Skeletal muscle satellite cell (primary cell): ENCODE measurements around the gene AQP9. TPM values are rescaled to one million over a fixed set of nuclear protein-coding genes. Genes with fewer than 3 reads are reported as not detected.

ENCODE experiments used
- H3K27me3 ChIP-seq: 2 replicates; pipeline ENCODE4 v1.7.0; 2013; ENCODE audit warnings: low read length; ENCODE audit not compliant: control insufficient read depth, insufficient read depth
- H3K36me3 ChIP-seq: 2 replicates; pipeline ENCODE4 v1.7.0; 2013; ENCODE audit warnings: mild to moderate bottlenecking, control low read depth, low read length; ENCODE audit not compliant: insufficient read depth
- H3K4me1 ChIP-seq: 2 replicates; pipeline ENCODE4 v1.7.0; 2013; ENCODE audit warnings: low read length; ENCODE audit not compliant: control insufficient read depth, insufficient read depth
- H3K4me2 ChIP-seq: 2 replicates; pipeline ENCODE4 v1.7.0; 2013; ENCODE audit warnings: mild to moderate bottlenecking, low read length
- H3K4me3 ChIP-seq: 2 replicates; pipeline ENCODE4 v1.7.0; 2013; ENCODE audit warnings: low read length
- H3K9ac ChIP-seq: 2 replicates; pipeline ENCODE4 v1.7.0; 2013; ENCODE audit warnings: mild to moderate bottlenecking, low read depth, low read length, moderate library complexity
- H3K9me3 ChIP-seq: replicated peaks from 2 replicates; pipeline ENCODE4 v1.7.0; 2013; ENCODE audit warnings: mild to moderate bottlenecking, control low read depth, low read length
- small RNA-seq: library from RNA; depleted of rRNA; stranded (forward); fragments of <200 nt; gene quantifications from one replicate; pipeline ENCODE3, GENCODE V24; 2012

The AQP9 gene

GRCh38 chr15:58232281-58233065 lies 94.3 kb downstream of the AQP9 start:
- no peak overlapping the region for H3K4me2 ChIP-seq
- peaks cover 8% of the 10 kb centered on the region for H3K4me1 ChIP-seq
- no peaks in the 10 kb centered on the region for H3K27me3 ChIP-seq
- no peak overlapping the region for H3K9ac ChIP-seq
- no peaks in the 10 kb centered on the region for H3K9me3 ChIP-seq
- H3K4me3 ChIP-seq, result no peak overlapping the region
- no peaks in the 10 kb centered on the region for H3K36me3 ChIP-seq

GRCh38 chr15:58233341-58233740 lies 95.2 kb downstream of the AQP9 start:
- Histone ChIP-seq H3K36me3 (no peaks in the 10 kb centered on the region), H3K9ac (no peak overlapping the region), H3K4me1 (peaks cover 7% of the 10 kb centered on the region), H3K4me2 (no peak overlapping the region), H3K4me3 (no peak overlapping the region), H3K9me3 (no peaks in the 10 kb centered on the region), H3K27me3 (no peaks in the 10 kb centered on the region)

Small RNA genes within 50 kb of the gene (small RNA-seq; reads per million reads assigned to genes)
- gene MTCO3P23, result not detected
